MCF 10A (cell line): ENCODE data around the gene RAD9A. TPM values are rescaled to one million over a fixed set of nuclear protein-coding genes. Genes with fewer than 3 reads are reported as not detected.

ENCODE experiments used
- BruUV-seq: library from RNA; stranded (reverse); fragments of 400-500 nt; replicated peaks from 2 replicates; lab custom pipeline; 2021; lab: Mats Ljungman, UMichigan
- CTCF ChIA-PET: fragments of 300-600 bp; sonication (Branson Sonifier 250); formaldehyde crosslinking; extraction: SDS; loops from one replicate; lab custom pipeline; 2021; ENCODE audit warnings: antibody characterized with exemption, inconsistent platforms; lab: Yijun Ruan, JAX
- POLR2A ChIA-PET: fragments of 300-600, 350-650 bp; sonication (Branson Sonifier 250); formaldehyde crosslinking; extraction: SDS; loops from one replicate; lab custom pipeline; 2020; ENCODE audit warnings: antibody characterized with exemption, inconsistent platforms; lab: Yijun Ruan, JAX
- DNase-seq: peaks from one replicate; pipeline ENCODE4 v3.0.0-alpha.2; 2018; ENCODE audit not compliant: unreplicated experiment
- H3K27ac Mint-ChIP-seq: one replicate; pipeline ENCODE4 v1.8.0; 2022; ENCODE audit warnings: mild to moderate bottlenecking, low read depth, mixed read lengths; ENCODE audit not compliant: unreplicated experiment
- H3K27me3 Mint-ChIP-seq: one replicate; pipeline ENCODE4 v1.8.0; 2022; ENCODE audit warnings: mixed read lengths; ENCODE audit not compliant: insufficient read depth, unreplicated experiment
- H3K36me3 Mint-ChIP-seq: one replicate; pipeline ENCODE4 v1.8.0; 2022; ENCODE audit warnings: mild to moderate bottlenecking, moderate library complexity, mixed read lengths; ENCODE audit not compliant: insufficient read depth, unreplicated experiment
- H3K4me1 Mint-ChIP-seq: one replicate; pipeline ENCODE4 v1.8.0; 2022; ENCODE audit warnings: mixed read lengths; ENCODE audit not compliant: insufficient read depth, unreplicated experiment
- H3K4me3 Mint-ChIP-seq: one replicate; pipeline ENCODE4 v1.8.0; 2022; ENCODE audit warnings: mild to moderate bottlenecking, moderate library complexity, mixed read lengths; ENCODE audit not compliant: unreplicated experiment
- H3K9me3 Mint-ChIP-seq: one replicate; pipeline ENCODE4 v1.8.0; 2022; ENCODE audit warnings: mixed read lengths; ENCODE audit not compliant: unreplicated experiment
- CTCF ChIP-seq: fragments of 200-600 bp; IDR thresholded peaks from one replicate; pipeline ENCODE4 v1.8.0; 2022; ENCODE audit warnings: antibody characterized with exemption, mild to moderate bottlenecking; ENCODE audit not compliant: unreplicated experiment
- intact Hi-C: fragments of 100-400 bp; cut with micrococcal nuclease; formaldehyde crosslinking; loops from 2 replicates; pipeline ENCODE4 v1.14.1; 2022
- total RNA-seq: library from RNA; stranded (reverse); gene quantifications from 2 replicates; pipeline ENCODE4 v1.2.3, GENCODE V29; 2022

The RAD9A gene
- total RNA-seq, 1 experiment from 2014 or later = 9.9 TPM

GRCh38 chr11:67379061-67380058 lies 12.4 kb upstream of the RAD9A start:
- Mint-ChIP-seq H3K4me1 (peaks cover 40% of the 10 kb centered on the region), H3K9me3 (no peaks in the 10 kb centered on the region), H3K36me3 (peaks cover 24% of the 10 kb centered on the region), H3K27me3 (no peaks in the 10 kb centered on the region), H3K27ac (peak overlapping the region; percentile 9), H3K4me3 (no peak overlapping the region)
- intact Hi-C loops = loop anchor here (5.0 kb wide), 1 partner anchor 32 kb away; no protein-coding TSS in a partner anchor
- TF ChIP-seq CTCF = no peak
- ChIA-PET POLR2A (interaction anchor here (0.6 to 8.9 kb wide), 10 partner anchors 9 to 763 kb away, joined by 3 to 144 read pairs (median 4); partner anchors contain the start of genes POLD4, RBM14, SSH3 and TMEM134), CTCF (interaction anchor here (0.6 to 19.3 kb wide), 10 partner anchors 8 to 112 kb away, joined by 3 to 659 read pairs (median 5); partner anchors contain the start of genes POLD4 and RAD9A)
- peak; percentile 82 for DNase-seq
- BruUV-seq = TSS peak; percentile 45

GRCh38 chr11:67381244-67381972 lies 10.4 kb upstream of the RAD9A start:
- H3K27me3 Mint-ChIP-seq = no peaks in the 10 kb centered on the region
- BruUV-seq = no TSS peak
- no peak overlapping the region for H3K4me3 Mint-ChIP-seq
- no peak overlapping the region for H3K27ac Mint-ChIP-seq
- POLR2A ChIA-PET = interaction anchor here (1.2 to 8.9 kb wide), 6 partner anchors 10 to 119 kb away, joined by 3 to 144 read pairs (median 19); partner anchors contain the start of genes POLD4 and RAD9A
- CTCF ChIA-PET = interaction anchor here (0.5 to 19.3 kb wide), 23 partner anchors 8 to 527 kb away, joined by 3 to 659 read pairs (median 4); partner anchors contain the start of genes GRK2, POLD4 and RAD9A
- peaks cover 24% of the 10 kb centered on the region for H3K36me3 Mint-ChIP-seq
- H3K9me3 Mint-ChIP-seq = no peaks in the 10 kb centered on the region
- DNase-seq = no peak
- TF ChIP-seq CTCF = no peak
- intact Hi-C loops = loop anchor here (5.0 kb wide), 1 partner anchor 34 kb away; no protein-coding TSS in a partner anchor
- peaks cover 47% of the 10 kb centered on the region for H3K4me1 Mint-ChIP-seq

- intact Hi-C loops = loop anchor here (1.0 to 5.0 kb wide), 5 partner anchors 25 to 330 kb away; no protein-coding TSS in a partner anchor
- ChIA-PET POLR2A (interaction anchor here (0.6 to 8.9 kb wide), 10 partner anchors 9 to 207 kb away, joined by 3 to 144 read pairs (median 4); partner anchors contain the start of genes CLCF1, POLD4 and RAD9A), CTCF (interaction anchor here (0.5 to 19.3 kb wide), 28 partner anchors 8 to 765 kb away, joined by 3 to 659 read pairs (median 4); partner anchors contain the start of genes GRK2, POLD4 and RAD9A)
- H3K27ac Mint-ChIP-seq = peak overlapping the region; percentile 6
- H3K4me3 Mint-ChIP-seq = no peak overlapping the region
- peak; percentile 97 for TF ChIP-seq CTCF
- no TSS peak for BruUV-seq
- H3K36me3 Mint-ChIP-seq = peaks cover 24% of the 10 kb centered on the region
- H3K9me3 Mint-ChIP-seq = no peaks in the 10 kb centered on the region
- DNase-seq = peak; percentile 83
- H3K4me1 Mint-ChIP-seq = peaks cover 41% of the 10 kb centered on the region
- no peaks in the 10 kb centered on the region for H3K27me3 Mint-ChIP-seq
Measured at GRCh38 chr11:67382276-67383136, 9.3 kb upstream of the RAD9A start.
